HG03521 (cell line): Measurements from ENCODE around the gene MUC3A.

Source experiments
- ATAC-seq: cut with Tn5 transposase; IDR thresholded peaks from one replicate; pipeline ENCODE4 v1.9.1; 2021; ENCODE audit warnings: mild to moderate bottlenecking, moderate library complexity; ENCODE audit not compliant: unreplicated experiment

MUC3A gene

DNA sequence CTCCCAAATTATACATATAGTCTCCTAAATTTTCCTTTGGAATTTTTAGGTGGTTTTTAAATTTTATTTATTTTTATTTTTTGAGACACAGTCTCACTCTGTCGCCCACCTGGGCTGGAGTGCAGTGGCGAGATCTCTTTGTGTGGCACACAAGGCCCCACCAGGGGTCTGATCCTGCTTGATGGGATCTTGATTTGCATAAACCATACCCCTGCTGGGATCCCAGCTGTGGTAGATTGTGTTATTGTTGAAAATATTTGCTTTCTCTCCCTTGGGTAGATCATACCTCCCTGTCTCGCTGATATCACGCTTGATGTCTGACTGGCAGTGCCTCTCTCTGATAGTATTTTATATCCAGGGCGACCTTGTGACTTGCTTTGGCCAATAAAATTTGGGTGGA is 5.6 kb upstream of the MUC3A start:
- no peak for ATAC-seq

DNA sequence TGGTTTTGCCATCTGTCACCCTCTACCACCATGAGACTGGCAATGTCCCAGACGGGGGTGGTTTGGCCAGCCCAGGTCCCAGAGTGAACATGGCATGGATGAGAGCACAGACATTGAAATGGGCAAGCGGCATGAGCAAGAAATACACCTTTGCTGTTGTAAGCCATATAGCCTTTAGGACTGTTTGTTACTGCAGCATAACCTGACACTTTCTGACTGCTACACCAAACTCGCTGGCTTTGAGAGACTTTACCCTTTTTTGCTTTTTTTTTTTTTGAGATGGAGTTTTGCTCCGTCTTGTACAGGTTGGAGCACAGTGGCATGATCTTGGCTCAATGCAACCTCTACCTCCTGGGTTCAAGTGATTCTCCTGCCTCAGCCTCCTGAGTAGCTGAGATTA is 5.2 kb upstream of the MUC3A start:
- no peak for ATAC-seq

DNA sequence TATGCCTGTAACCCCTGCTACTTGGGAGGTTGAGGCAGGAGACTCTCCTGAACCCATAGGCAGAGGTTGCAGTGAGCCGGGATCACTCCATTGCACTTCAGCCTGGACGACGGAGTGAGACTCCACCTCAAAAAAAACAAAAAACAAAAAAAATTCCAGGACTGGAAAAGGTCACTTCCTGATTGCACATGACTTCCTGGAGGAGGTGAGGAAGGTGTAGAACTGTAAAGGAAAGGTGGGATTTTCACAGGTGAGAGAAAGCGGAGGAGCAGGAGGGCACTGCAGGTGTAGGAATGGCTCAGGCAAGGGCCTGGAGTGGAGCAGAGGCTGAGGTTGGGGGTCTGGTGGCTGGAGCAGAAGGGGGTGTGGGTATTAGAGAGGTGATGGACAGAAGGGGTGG is 3.2 kb upstream of the MUC3A start:
- no peak for ATAC-seq

DNA sequence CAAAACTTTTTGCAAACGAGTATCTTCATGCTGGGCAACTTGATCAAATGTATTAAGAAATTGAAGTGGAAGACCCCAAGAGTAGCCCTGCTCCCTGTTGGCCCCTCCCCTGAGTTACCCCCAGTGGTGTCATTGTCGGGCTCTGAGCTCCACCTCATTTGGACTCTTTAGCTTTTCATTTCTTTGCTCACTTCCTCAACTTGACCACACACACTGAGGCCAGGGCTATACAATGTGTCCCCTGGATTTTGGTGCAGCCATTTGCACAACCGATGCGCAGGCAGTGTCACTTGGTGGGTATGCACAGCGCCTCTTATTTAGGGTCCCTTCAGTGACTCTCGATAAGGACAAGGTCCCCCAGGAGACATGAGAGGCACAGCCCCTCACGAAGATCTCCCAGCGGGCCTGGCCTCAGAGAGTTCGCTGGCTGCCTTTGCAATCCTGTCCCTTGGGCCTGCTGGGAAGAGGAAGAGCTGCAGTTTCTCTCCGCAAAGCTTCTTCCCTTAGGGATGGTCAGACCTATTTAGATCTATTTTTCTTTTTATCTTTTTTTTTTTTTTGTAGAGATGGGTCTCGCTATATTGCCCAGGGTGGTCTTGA is 2.5 kb upstream of the MUC3A start:
- no peak for ATAC-seq

DNA sequence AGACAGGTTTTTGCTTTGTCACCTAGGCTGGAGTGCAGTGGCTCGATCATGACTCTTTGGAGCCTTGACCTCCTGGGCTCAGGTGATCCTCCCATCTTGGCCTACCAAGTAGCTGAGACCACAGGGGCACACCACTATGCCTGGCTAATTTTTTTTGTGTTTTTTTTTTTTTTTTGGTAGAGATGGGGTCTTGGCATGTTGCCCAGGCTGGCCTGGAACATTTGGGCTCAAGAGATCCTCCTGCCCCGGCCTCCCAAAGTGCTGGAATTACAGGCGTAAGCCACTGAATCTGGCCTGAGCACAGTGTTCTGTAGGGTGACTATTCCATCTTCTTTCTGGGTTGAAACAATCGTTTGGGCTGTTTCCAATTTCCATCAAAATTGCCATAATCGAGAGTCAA is 1.5 kb upstream of the MUC3A start:
- ATAC-seq = no peak

DNA sequence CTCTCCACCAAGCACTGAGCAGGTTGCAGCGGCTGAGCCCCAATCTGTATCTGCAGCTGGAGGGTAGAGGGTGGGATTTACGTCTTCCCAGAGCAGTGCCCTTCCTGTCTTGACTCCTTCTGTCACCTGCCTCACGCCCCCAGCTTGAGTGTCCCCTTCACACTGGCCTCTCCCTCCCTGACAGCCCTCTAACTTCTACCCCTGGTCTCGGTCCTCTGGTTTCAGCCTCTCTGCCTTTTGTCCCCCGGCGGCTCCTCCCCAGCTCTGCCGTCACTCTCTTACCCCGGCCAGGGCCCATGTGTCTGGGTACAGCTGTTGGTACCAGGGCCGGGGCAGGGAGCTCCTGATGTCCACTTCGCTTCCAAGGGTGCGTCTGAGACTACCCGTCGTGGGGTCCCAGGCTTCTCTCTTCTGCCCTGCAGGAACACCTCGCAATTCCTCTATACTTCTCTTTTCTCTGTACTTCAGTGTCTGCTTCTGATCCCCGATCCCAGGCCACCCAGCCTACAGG is 654 bp downstream of the MUC3A start:
- no peak for ATAC-seq

DNA sequence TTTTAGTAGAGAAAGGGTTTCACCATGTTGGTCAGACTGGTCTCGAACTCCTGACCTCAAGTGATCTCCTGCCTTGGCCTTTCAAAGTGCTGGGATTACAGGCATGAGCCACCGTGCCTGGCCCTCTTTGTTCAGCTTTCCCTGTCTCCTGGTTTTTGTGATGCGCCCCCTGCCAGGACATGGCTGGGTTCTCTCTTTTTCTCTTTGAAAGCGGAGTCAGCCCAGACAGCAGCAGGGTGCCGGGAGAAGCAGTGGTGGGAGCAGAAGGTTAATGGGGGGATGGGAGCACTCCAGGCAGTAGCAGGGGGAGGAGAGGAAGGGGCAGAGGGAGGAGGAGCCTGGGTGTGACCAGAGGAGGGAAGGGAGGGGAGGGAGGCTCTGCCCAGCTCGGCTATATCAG is 1.8 kb downstream of the MUC3A start:
- ATAC-seq = no peak

DNA sequence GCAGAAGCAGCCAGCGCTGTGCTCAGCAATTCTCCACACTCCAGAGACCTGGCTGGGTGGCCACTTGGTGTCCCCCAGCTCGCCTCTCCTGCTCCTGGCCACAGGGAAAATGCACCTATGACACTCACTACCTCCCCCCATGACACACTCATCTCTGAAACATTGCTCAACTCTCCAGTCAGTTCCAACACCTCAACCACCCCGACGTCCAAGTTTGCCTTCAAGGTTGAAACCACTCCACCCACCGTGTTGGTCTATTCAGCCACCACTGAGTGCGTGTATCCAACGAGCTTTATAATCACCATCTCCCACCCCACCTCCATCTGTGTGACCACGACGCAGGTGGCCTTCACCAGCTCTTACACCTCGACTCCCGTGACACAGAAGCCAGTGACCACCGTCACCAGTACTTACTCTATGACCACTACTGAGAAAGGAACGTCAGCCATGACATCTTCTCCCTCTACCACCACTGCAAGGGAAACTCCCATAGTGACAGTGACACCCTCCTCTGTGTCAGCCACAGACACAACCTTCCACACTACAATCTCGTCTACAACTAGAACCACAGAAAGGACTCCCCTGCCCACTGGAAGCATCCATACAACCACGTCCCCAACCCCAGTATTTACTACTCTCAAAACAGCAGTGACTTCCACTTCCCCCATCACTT is 2.7 kb downstream of the MUC3A start:
- ATAC-seq = no peak

DNA sequence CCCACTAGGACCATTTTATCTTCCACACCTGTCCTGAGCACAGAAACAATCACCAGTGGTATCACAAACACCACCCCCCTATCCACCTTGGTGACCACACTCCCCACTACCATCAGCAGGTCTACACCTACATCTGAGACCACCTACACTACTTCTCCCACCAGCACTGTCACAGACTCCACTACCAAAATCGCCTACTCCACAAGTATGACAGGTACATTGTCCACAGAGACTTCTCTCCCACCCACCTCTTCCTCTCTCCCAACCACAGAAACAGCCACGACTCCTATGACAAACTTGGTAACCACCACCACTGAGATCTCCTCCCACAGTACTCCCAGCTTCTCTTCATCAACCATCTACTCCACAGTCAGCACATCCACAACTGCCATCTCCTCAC is 3.3 kb downstream of the MUC3A start:
- no peak for ATAC-seq

DNA sequence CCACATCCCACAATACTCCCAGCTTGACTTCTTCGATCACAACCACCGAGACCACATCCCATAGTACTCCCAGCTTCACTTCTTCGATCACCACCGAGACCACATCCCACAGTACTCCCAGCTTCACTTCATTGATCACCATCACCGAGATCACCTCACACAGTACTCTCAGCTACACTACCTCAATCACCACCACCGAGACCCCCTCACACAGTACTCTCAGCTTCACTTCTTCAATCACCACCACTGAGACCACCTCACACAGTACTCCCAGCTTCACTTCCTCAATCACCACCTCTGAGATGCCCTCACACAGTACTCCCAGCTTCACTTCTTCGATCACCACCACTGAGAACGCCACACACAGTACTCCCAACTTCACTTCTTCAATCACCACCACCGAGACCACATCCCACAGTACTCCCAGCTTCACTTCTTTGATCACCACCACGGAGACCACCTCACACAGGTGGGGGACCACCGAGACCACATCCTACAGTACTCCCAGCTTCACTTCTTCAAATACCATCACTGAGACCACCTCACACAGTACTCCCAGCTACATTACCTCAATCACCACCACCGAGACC is 8.6 kb downstream of the MUC3A start:
- ATAC-seq = no peak

DNA sequence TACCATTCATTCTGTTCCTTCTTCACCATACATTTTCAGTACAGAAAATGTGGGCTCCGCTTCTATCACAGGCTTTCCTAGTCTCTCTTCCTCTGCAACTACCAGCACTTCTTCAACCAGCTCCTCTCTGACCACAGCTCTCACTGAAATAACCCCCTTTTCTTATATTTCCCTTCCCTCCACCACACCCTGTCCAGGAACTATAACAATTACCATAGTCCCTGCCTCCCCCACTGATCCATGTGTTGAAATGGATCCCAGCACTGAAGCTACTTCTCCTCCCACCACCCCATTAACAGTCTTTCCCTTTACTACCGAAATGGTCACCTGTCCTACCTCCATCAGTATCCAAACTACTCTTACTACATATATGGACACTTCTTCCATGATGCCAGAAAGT is 10.6 kb downstream of the MUC3A start:
- no peak for ATAC-seq

DNA sequence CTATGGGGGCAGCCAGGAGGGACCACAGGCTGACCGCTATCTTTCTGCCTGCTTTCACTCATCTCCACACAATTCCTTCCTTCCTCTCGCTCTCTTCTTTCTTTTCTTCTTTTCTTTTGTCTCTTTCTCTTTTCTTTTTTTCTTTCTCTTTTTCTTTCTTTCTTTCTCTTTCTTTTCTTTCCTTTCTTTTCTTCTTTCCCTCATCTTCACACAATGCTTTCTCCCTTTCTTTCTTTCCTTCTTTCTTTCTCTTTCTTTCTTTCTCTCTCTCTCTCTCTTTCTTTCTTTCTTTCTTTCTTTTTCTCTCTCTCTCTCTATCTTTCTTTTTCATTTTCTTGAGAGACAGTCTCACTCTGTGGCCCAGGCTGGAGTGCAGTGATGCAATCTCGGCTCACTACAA is 13.2 kb downstream of the MUC3A start:
- ATAC-seq = no peak

DNA sequence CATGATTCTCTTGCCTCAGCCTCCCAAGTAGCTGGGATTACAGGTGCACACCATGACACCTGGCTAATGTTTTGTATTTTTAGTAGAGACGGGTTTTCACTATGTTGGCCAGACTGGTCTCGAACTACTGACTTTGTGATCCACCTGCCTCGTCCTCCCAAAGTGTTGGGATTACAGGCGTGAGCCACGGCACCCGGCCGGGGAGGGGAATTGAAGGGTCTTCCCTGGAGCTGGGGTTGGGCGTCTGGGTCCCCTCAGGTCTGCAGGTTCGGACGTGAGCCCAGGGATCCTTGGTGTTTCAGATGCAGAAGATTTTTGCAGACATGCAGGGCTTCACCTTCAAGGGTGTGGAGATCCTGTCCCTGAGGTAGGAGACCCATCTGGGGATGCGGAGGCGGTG is 14.1 kb downstream of the MUC3A start:
- ATAC-seq = no peak

DNA sequence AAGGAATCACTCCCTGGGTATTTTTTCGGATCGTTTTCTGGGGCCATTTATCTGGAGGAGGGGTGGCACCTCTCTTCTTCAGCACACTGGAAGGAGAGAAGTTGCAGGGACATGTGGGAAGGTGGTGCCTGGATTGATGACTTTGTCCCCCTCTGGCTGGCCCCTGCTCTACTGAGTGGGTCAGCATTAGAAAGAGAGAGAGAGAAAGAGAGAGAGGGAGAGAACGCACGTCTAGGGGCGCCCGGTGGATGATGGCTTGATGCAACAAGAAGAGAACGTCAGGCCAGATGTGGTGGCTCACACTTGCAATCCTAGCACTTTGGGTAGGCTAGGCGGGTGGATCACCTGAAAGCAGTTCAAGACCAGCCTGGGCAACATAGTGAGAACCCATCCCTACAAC is 14.5 kb downstream of the MUC3A start:
- no peak for ATAC-seq

DNA sequence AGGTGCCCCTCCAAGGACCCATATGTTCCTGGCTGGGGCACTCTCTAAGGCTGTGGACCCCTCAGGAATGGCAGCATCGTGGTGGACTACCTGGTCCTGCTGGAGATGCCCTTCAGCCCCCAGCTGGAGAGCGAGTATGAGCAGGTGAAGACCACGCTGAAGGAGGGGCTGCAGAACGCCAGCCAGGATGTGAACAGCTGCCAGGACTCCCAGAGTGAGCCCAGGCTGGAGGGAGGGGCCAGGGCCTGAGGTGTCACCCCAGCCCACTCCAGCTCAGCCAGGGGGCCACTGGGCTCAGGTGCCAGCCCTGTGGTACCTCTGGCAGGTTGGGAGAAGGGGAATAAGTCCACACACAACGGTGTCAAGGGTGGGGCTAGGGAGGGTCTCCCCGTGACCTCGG is 15.3 kb downstream of the MUC3A start:
- ATAC-seq = no peak

DNA sequence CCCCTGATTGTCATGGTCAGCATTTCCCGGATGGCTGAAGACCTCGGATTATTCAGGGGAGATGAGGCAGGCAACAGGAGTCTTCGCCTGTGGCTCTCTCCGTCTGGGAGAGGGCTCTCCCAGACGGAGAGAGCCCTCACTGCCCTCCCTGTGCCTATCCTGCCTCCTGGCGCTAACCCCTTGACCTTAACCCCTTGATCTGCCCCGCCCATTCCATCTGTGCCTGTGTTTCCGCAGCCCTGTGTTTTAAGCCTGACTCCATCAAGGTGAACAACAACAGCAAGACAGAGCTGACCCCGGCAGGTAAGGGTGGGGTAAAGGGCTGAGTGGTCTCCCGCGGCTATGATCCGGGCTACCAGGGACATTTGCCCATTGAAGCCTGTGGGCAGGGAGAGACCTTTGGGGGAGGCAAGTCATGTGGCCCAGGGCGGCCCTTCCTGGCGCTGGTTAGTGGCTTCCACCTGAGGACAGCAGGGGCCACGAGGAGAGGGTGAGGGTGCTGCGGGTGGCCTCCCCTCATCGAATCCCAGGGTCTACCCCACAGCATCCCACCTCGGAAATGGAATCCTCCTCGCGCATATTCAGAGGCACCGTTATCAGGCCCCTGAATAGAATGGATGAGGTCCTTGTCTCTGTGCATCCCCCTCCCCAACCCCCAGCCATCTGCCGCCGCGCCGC is 15.8 kb downstream of the MUC3A start:
- ATAC-seq = no peak

DNA sequence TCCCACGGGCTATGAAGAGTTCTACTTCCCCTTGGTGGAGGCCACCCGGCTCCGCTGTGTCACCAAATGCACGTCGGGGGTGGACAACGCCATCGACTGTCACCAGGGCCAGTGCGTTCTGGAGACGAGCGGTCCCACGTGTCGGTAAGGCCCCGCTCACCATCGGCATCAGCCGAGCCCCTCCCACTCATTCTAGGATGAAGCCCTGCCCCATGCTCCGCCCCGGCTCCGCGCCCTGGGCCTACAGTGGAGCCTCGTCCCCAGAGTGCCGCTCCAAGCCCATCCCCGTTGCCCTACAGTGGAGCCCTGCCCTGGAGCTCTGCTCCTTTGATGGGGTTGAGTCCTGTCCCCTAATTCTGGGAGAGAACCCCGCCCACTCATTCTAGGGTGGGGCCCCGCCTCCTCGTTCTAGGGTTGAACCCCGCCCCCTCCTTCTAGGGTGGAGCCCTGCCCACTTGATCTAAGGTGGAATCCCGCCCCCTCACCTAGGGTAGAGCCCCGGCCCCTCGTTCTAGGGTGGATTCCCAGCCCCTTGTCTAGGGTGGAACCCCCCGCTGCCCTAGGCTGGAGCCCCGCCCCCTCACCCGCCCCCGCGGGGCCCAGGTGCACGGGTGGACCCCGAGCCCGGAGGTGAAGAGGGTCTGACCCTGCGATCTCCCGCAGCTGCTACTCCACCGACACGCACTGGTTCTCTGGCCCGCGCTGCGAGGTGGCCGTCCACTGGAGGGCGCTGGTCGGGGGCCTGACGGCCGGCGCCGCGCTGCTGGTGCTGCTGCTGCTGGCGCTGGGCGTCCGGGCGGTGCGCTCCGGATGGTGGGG is 16.6 kb downstream of the MUC3A start:
- ATAC-seq = peak; percentile 50

DNA sequence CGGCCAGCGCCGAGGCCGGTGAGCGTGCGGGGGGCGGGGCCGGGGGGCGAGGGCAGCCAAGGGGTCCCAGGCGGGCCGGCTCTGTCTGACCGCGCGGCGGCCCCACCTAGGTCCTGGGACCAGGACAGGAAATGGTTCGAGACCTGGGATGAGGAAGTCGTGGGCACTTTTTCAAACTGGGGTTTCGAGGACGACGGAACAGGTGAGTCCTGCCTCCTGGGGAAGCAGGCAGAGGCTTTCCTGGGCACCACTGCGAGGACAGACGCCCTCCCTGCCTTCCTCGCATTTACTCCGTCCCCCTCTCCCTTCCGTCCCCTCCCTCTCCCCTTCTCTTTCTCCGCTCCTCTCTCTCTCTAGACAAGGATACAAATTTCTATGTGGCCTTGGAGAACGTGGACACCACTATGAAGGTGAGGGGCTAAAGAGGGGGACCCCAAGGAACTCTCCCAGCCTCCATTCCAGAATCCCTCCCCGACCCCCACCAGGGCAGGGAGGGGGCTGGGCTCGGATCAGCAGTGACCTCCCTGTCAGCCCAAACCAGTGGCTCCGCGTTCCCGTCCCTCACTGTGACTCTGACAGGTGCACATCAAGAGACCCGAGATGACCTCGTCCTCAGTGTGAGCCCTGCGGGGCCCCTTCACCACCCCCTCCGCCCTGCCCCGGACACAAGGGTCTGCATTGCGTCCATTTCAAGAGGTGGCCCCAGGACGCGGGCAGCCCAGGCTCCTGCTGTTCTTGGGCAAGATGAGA is 17.4 kb downstream of the MUC3A start:
- no peak for ATAC-seq

DNA sequence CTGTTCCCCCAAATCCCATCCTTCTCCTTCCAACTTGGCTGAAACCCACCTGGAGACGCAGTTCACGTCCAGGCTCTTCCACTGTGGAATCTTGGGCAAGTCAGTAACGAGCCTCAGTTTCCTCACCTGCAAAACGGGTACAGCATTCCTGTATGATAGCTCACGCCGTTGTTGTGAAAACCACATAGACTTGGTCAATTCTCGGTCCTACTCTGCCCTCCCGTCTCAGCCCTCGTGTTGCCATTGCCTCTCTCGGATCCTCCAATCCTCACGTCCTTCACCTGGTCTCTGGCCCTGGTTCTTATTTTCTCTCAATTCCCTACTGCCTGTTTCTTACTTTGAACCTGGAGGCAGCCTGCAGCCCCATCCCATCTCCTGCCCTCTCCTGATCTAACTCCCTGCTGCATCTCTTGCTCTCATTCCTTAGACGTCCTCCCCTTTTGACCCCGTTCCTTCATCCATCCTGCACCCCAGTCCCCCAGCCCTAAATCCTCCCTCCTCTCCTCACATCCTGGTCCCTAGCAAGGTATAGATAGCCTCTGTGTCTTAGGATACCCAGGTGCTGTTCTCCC is 18.0 kb downstream of the MUC3A start:
- no peak for ATAC-seq

DNA sequence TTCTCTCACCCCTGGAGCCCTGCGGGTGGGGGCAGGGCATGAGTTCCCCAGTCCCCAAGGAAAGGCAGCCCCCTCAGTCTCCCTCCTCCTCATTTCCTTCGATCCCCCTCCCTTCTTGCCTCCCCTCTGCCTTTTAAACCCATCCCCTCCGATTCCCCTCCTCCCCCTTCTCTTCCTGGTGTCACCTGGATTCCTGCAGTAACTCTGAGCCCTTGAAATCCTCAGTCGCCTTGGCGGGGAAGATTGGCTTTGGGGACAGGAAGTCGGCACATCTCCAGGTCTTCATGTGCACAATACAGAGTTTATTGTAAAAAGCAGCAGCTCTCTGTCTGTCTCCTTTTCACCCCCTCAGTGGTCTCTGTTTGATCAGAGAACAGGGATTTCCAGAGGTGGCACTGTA is 18.7 kb downstream of the MUC3A start:
- ATAC-seq = no peak
